Hematopoietic multipotent progenitor cell treated with erythropoietin and hydrocortisone succinate and interleukin-3 and kit ligand, for 6 days (in vitro differentiated cells): Measurements from ENCODE around the gene HACL1.
A peak's percentile ranks its signal among the peaks of the same experiment; 100 is the strongest.

Source experiments
- DNase-seq: peaks from one replicate; pipeline ENCODE4 v3.0.0-alpha.2; 2015

Gene HACL1

DNA sequence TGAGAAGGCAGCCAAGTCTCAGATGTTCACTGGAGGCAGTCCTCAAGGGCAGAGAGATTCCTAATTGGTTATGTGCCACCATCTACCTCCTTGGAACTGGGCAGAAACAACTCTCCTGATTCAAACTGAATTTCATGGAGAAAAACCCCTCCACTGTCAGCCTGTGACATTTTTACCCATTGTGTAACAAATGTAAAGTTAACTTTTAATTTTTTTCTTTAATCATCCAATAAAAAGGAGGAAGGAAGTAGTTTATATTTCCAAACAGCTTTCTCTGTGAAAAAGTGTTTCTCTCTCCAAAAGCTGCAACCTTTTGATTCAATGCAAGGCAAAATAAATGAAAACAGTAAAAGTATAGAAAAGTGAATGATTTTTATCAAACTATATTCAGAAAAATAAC lies 79.4 kb downstream of the HACL1 start:
- no peak for DNase-seq

GRCh38 chr3:15521573-15521965 lies 79.8 kb downstream of the HACL1 start, which contains the start of gene COLQ:
Gene COLQ, minus strand, starts transcription at chr3:15521706. Its CDS starts 81 bp downstream, at chr3:15521625.
- DNase-seq: peak; percentile 31

GRCh38 chr3:15520804-15521572 lies 80.4 kb downstream of the HACL1 start:
- no peak for DNase-seq

DNA sequence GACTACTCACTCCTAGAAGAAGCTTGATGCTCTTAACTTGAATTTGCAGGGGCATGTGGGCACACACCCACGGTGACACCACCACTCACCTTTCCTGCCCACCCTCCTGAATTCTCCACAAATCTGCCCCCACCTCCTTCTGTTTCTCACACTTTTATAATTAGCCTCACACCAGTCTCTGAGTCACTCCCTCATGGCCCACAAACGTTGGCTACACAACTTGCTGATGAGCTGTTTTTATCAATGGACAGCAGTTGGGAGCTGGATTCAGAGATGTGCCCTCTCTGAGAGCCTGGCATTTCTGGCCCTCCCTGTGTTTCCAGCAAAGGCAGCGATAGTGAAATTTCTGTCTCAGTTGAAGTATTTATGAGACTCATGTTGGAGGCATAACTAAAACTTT lies 81.2 kb downstream of the HACL1 start:
- peak; percentile 87 for DNase-seq

- no peak for DNase-seq
These were observed 82.3 kb downstream of the HACL1 start for GRCh38 chr3:15519096-15519495.

- DNase-seq: no peak
These were observed 86.6 kb downstream of the HACL1 start for GRCh38 chr3:15514663-15515340.

DNA sequence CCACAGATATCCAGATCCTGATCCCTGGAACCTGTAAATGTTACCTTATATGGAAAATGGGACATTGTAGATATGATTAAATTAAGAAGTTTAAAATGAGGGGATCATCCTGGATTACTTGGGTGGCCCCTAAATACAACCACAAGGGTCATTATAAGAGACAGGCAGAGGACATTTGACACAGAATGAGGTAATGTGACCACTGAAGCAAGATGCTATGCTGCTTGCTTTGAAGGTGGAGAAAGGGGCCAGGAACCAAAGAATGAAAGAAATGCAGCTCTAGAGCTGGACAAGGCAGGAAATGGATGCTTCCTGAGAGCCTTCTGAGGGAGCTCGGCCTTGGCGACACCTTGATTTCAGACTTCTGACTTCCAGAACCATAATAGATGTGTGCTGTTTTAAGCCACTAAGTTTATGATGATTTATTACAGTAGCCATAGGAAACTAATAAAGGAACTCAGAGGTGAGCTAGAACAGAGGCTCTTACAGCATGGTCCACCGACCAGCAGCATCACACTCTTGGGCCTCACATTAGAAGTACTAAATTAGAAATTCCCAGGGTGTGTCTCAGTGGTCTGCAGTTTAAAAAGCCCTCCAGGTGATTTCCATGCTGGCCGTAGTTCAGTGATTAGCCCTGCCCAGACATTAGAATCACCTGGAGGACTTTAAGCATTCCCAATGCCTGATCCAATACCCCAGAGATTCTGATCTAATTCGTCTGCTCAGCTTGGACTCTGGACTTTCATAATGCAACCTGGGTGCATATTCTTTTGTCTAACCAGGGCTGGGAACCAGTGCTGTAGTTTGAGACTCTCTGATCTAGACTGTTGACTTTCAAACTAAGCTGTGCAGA lies 87.3 kb downstream of the HACL1 start:
- DNase-seq: no peak

DNA sequence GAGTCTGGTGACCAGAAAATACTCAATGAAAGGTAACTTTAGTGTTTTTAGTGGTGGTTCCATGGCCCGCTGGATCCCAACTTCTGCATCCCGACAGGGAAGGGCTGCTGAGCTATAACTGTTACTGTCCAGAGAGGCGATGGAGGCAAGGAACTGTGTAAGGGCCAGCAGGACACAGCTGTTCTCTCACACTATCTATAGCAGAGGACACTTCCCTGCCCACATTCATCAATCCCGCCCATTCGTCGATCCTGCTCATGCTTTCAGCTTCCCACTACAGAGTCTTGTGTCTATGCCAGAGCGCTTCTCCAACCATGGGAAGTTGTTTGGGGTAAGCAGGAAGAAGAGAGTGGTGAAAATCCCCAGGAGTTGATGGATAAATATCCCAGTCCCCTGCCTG lies 88.3 kb downstream of the HACL1 start:
- no peak for DNase-seq

GRCh38 chr3:15512166-15512565 lies 89.2 kb downstream of the HACL1 start:
- peak; percentile 18 for DNase-seq

DNA sequence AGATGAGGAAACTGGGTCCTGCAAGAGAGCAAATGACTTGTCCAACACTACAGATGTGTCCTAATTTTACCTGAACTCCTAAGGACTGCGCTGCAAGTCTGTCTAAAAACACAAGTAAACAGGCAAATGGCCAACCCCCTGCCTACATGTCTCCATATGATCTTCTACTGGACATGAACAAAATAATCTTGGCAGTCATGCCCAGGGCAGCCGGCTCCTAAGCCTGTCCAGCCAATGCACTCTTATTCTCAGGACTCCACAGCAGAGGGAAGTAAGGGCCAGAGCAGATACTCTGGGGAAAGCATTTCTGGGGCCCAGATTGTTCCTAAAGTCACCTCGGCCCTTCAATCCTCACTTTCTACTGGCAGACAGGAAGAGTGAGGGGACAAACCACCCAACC lies 90.2 kb downstream of the HACL1 start:
- no peak for DNase-seq
